ENCODE data around the gene CIPC.

CIPC gene

DNA sequence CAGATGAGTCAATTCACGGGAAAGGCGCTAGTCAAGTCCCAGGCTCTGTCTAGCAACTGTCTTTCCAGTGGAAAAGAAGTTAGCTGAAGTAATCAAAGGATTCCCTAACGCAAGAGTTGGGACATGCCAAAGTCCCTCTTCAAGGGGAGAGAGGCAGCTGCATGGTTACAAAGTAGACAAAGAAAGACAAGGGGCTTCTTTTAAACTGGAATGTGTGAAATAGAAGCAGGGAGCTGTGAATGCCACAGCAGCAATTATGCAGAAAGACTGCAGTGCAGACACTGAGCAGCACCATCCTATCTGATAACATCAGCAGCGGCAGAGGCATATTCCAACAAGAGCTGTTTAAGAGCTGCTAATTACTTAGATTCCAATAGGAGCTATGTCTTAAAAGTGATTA, 12.5 kb upstream of the CIPC start:
- H3K27me3 Mint-ChIP-seq, result peaks cover 3 to 10% of the 10 kb centered on the region in 2 donors
- no peaks in the 10 kb centered on the region for H3K9me3 Mint-ChIP-seq
- ATAC-seq (replicated peaks), result no peak
- H3K4me1 Mint-ChIP-seq, result no peaks in the 10 kb centered on the region
- H3K27ac Mint-ChIP-seq, result no peak overlapping the region
- no peaks in the 10 kb centered on the region for H3K36me3 Mint-ChIP-seq
- DNase-seq, result no peak
- H3K4me3 Mint-ChIP-seq, result no peak overlapping the region

DNA sequence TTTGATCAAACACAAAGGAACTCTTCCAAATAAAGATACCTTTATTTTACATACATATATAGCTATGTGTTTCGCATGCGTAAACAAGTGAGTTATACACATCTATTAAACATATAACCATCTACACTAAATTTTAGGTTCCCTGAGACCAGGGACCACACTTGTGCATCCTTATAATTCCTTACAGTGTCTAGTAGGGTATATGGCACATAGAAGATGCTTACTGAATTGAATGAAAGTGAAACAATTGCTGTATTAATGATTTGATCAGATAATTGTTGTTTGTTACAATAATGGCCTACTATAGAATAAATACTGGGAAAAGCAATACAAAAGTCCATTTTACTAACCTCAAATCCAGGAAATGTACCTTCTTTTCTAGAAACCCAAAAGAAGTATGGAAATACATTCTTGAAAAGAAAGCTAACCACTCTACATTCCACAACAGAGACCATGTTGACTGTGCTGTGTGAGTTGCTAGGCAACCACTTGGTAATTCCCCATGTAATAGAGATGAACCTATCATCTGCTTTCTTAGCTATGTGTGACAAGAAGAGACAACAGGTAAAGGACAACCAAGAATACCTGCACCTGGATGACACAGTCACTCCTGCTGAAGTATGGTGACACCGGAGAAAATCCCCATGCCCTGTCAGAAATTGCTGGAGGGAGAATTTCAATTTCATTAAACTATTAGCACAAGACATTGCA, 11.9 kb upstream of the CIPC start:
- H3K27ac Mint-ChIP-seq, result no peak overlapping the region

DNA sequence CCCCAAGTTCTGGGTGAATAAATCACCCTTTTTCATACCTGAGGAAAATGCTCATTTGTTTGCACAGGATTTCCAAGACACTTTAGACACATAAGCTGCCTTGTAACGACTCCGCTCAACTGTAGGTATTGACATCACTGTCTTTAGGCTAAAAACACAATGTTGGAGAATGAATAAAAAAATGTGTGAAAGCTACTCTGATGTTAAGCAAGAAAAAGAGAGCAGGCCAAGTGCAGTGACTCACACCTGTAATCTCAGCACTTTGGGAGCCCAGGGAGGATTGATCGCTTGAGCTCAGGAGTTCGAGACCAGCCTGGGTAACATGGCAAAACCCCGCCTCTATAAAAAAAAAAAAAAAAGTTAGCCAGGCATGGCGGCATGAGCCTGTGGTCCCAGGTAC, 11.1 kb upstream of the CIPC start:
- no peak overlapping the region for H3K27ac Mint-ChIP-seq

More for the DNA sequence above, 11.9 kb upstream of the CIPC start:
- Mint-ChIP-seq H3K27me3 (peaks cover 3 to 10% of the 10 kb centered on the region in 2 donors), H3K4me1 (no peaks in the 10 kb centered on the region), H3K9me3 (no peaks in the 10 kb centered on the region), H3K36me3 (no peaks in the 10 kb centered on the region), H3K4me3 (no peak overlapping the region)
- peak in 1 of 2 donors; percentile 78 for ATAC-seq (replicated peaks)
- DNase-seq, result no peak

DNA sequence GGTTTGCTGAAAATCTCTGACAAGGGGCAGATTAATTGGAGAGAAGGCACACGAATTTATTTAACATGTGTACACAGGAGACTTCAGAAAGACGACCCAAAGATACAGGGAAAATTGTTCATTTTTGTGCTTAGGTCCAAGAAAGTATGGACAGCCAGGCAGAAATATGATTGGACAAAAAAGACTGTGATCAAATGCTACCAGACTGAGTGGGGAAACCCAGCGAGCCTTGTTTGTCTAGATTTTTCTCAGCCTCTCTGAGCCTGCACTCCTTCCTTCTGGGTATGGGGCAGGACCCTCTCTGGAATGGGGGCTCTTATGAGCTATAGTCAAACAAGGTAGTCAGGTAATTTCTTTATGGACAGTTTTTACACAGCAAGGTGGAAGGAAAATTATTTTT, 10.4 kb upstream of the CIPC start:
- Mint-ChIP-seq H3K4me1 (no peaks in the 10 kb centered on the region), H3K27ac (peak overlapping the region; percentile 16)

More for the DNA sequence above, 11.1 kb upstream of the CIPC start:
- no peak for ATAC-seq (replicated peaks)
- H3K4me1 Mint-ChIP-seq, result no peaks in the 10 kb centered on the region
- no peak for DNase-seq
- peaks cover 4 to 5% of the 10 kb centered on the region in 2 donors for H3K36me3 Mint-ChIP-seq
- peaks cover 3 to 5% of the 10 kb centered on the region in 2 donors for H3K9me3 Mint-ChIP-seq
- peaks cover 3 to 10% of the 10 kb centered on the region in 2 donors for H3K27me3 Mint-ChIP-seq
- H3K4me3 Mint-ChIP-seq, result no peak overlapping the region

DNA sequence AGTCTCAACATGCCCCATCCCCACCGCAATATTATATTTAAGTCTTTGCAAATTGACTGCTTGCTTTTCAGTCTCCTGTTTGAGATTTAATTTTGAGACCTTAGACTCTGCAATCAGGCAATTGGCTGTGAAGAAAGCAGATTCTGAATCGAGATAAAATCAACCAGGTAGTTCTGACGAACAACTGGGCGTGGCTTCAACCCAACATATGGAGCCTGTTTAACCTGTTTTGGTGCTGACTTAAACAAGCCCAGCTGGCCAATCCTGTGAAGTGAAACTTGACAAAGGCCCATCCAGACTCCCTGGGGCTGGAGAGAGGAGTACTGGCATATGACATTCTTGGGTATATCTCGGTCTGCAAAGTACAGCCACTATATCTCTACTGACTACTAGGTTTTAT, 9.8 kb upstream of the CIPC start:
- ATAC-seq (replicated peaks), result no peak

More for the DNA sequence above, 10.4 kb upstream of the CIPC start:
- no peak for DNase-seq
- Mint-ChIP-seq H3K27me3 (peaks cover 3 to 10% of the 10 kb centered on the region in 2 donors), H3K9me3 (peaks cover 3 to 5% of the 10 kb centered on the region in 2 donors), H3K4me3 (no peak overlapping the region), H3K36me3 (peaks cover 4 to 5% of the 10 kb centered on the region in 2 donors)
- ATAC-seq (replicated peaks), result no peak

DNA sequence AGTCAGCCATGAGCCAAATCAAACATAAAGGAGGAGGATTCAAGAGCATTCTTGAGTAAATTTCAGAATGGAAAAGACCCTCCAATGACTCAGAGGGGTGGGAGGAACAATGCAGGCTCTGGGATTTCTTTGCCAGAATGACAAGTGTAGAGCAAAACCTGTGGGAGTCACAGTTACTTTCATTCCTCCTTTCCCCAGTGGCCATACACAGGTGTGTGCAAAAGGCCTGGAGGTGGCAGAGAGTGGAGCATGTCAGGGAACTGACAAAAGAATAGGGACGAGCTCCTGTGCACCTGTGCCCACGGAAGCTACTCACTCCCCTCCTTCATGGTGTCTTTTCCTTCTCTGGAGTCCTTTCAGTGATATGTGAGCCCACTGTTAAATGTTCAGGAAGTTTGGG, 9.4 kb upstream of the CIPC start:
- no peak overlapping the region for H3K4me3 Mint-ChIP-seq
- DNase-seq (no peak), ATAC-seq (replicated peaks) (no peak)
- peaks cover 3 to 5% of the 10 kb centered on the region in 2 donors for H3K9me3 Mint-ChIP-seq
- no peaks in the 10 kb centered on the region for H3K4me1 Mint-ChIP-seq
- no peak overlapping the region for H3K27ac Mint-ChIP-seq
- peaks cover 3 to 10% of the 10 kb centered on the region in 2 donors for H3K27me3 Mint-ChIP-seq
- peaks cover 4 to 5% of the 10 kb centered on the region in 2 donors for H3K36me3 Mint-ChIP-seq

More for the DNA sequence above, 9.8 kb upstream of the CIPC start:
- Mint-ChIP-seq H3K4me1 (no peaks in the 10 kb centered on the region), H3K27me3 (peaks cover 3 to 10% of the 10 kb centered on the region in 2 donors), H3K36me3 (peaks cover 4 to 5% of the 10 kb centered on the region in 2 donors), H3K27ac (no peak overlapping the region), H3K4me3 (no peak overlapping the region), H3K9me3 (peaks cover 3 to 5% of the 10 kb centered on the region in 2 donors)
- no peak for DNase-seq

DNA sequence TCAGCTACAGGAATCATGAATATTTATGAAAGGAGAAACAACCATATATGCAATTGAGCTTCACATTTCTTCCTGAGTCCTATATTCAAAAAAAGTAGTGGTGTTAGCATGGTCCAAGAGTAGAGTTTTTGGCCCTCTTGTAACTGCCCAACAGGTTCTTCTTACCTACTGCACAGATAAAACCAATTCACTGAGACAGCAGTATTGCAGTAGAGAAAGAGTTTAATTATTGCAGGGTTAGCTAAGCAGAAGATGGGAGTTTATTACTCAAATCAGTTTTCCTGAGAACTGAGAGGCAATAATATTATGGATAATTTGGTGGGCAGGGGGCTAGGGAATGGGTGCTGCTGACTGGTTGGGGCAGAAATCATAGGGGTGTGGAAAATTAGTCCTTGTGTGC, 6.5 kb upstream of the CIPC start:
- peaks cover 6 to 13% of the 10 kb centered on the region in 2 donors for H3K4me1 Mint-ChIP-seq
- ATAC-seq (replicated peaks) (no peak), DNase-seq (no peak)
- H3K27ac Mint-ChIP-seq, result peak overlapping the region; percentile 43
- H3K9me3 Mint-ChIP-seq, result peaks cover 3 to 5% of the 10 kb centered on the region in 2 donors
- H3K27me3 Mint-ChIP-seq, result peaks cover 0 to 10% of the 10 kb centered on the region in 2 donors
- H3K4me3 Mint-ChIP-seq, result no peak overlapping the region
- peaks cover 4 to 5% of the 10 kb centered on the region in 2 donors for H3K36me3 Mint-ChIP-seq

DNA sequence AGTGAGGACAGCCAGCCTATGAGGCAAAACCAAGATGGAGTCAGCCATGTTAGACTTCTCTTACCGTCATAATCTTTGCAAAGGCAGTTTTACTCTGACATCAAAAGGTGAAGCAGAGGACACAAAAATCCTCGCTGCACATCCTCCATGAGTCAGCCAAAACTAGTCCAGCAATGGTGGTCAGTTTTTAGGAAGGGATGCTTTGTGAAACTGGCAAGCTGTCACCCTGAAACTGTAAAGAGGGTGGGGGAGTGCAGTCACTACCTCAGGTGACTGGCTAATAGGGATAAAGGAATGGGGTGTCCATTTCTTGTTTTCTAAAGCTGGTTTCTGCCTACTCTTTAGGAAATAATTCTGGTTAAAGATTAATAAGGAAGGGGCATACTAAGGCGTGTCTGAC, 5.4 kb upstream of the CIPC start:
- peaks cover 3 to 5% of the 10 kb centered on the region in 2 donors for H3K9me3 Mint-ChIP-seq
- DNase-seq, result no peak
- ATAC-seq (replicated peaks), result no peak

DNA sequence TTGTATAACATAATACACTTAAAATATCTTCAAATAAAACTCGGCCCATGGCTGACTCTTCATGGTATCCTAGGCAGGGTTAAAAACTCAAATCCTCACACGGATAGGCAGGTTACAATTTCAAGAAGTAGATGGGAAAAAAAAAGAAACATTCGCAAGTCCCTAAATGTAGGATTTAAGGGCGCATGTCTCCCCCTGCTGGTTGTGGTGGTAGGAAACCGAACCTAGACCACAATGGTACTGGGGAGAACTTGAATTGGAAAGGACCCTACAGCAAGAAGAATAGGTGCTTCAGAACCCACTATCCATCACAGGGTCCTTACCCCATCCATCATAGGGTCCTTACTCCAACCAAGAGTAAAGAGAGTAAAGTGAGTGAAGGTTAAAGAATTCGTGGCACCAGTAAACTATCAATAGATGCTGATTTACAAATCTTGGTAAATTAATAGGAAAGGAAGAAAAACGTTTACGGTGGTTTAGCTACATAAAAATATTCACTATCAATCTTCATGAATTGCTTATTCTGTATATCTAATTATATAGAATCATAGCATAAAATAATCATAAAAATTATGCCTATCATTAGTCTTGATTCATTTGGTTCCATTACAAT, 3.3 kb upstream of the CIPC start:
- DNase-seq (peak; percentile 63), ATAC-seq (replicated peaks) (no peak)
- Mint-ChIP-seq H3K9me3 (peaks cover 3 to 5% of the 10 kb centered on the region in 2 donors), H3K36me3 (peaks cover 6 to 9% of the 10 kb centered on the region in 2 donors), H3K27me3 (no peaks in the 10 kb centered on the region), H3K4me3 (no peak overlapping the region), H3K4me1 (peaks cover 26 to 40% of the 10 kb centered on the region in 2 donors), H3K27ac (peak overlapping the region; percentile 9)

More for the DNA sequence above, 5.4 kb upstream of the CIPC start:
- peaks cover 4 to 5% of the 10 kb centered on the region in 2 donors for H3K36me3 Mint-ChIP-seq
- peaks cover 0 to 4% of the 10 kb centered on the region in 2 donors for H3K27me3 Mint-ChIP-seq
- no peak overlapping the region for H3K27ac Mint-ChIP-seq
- no peak overlapping the region for H3K4me3 Mint-ChIP-seq
- H3K4me1 Mint-ChIP-seq, result peaks cover 10 to 23% of the 10 kb centered on the region in 2 donors

DNA sequence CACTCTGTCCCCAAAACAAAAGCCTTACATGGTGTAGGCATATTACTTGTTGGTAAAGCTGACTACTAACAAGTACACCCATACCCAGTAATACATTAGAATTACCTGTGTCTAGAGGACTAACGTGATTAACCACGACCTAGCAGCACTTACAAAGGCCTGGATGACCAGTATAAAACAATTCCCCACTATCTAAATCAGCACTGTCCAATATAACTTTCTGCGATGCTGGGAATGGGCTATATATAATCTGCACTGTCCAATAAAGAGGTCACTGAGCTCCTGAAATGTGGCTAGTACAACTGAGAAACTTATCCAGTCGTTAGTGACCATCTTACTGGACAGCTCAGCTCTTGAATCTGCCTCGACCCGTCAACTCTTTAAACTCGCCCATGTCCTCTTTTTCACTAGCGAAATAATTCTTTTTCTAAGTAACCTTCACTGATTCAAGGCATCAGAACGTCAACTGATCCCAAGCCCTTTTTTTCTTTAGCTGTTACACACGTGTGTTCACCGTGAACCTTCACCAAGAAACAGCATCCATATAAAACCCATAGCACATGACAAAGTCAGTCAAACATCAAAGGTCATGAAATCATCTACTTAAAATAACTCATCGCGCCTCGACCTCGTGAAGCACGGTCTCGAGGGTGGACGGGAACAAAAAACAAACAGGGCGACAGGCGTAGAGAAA, 905 bp upstream of the CIPC start:
- Mint-ChIP-seq H3K4me1 (peaks cover 36 to 63% of the 10 kb centered on the region in 2 donors), H3K27ac (peak overlapping the region; percentile 99), H3K4me3 (peak overlapping the region; percentile 95 to 98), H3K27me3 (no peaks in the 10 kb centered on the region), H3K36me3 (peaks cover 2 to 4% of the 10 kb centered on the region in 2 donors), H3K9me3 (no peaks in the 10 kb centered on the region)
- no peak for DNase-seq
- peak in 1 of 2 donors; percentile 21 for ATAC-seq (replicated peaks)

DNA sequence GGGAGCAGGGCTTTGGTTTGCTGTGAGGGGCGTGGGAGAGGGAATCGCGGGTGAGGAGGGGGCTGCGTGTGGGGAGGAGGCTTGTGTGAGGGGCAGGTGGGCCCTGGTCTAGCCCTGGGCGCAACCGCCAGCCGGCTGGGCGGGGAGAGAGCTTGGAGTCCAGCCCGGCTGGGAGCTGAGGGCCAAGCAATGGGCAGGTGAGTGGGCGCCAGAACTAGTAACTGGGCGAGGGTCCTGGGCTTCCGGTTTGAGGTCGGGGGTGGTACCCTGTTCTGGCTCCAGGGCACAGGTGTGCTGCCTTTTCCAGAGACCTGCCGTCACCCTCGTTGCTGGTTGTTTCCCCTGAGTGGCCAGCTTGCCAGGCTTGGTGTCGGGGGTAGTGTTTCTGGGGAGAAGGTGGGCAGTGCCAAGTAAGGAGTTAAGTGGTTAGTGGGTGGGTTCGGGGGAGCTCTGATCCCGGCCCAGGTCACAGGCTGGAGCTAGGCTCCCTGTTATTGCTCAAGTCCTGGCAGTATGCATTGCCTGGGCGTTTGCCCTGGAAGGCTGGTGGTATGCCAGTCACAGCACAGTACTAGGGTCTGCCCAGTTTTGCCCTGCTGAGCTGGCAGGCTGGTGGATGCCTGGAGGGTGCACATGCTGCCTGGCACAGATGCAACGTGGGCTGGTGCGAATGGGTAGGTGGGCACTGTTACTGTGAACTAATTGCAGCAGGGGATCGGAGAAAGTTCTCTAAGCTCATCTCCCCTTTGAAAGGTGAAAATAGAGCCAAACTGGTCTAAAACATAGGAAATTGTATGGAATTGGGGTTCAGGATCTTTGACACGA, 683 bp downstream of the CIPC start:
- H3K4me1 Mint-ChIP-seq, result peaks cover 37 to 76% of the 10 kb centered on the region in 2 donors
- peak overlapping the region; percentile 95 to 98 for H3K4me3 Mint-ChIP-seq
- H3K27ac Mint-ChIP-seq, result peak overlapping the region; percentile 99
- H3K9me3 Mint-ChIP-seq, result no peaks in the 10 kb centered on the region
- DNase-seq (no peak), ATAC-seq (replicated peaks) (no peak)
- H3K27me3 Mint-ChIP-seq, result no peaks in the 10 kb centered on the region
- peaks cover 2 to 6% of the 10 kb centered on the region in 2 donors for H3K36me3 Mint-ChIP-seq

DNA sequence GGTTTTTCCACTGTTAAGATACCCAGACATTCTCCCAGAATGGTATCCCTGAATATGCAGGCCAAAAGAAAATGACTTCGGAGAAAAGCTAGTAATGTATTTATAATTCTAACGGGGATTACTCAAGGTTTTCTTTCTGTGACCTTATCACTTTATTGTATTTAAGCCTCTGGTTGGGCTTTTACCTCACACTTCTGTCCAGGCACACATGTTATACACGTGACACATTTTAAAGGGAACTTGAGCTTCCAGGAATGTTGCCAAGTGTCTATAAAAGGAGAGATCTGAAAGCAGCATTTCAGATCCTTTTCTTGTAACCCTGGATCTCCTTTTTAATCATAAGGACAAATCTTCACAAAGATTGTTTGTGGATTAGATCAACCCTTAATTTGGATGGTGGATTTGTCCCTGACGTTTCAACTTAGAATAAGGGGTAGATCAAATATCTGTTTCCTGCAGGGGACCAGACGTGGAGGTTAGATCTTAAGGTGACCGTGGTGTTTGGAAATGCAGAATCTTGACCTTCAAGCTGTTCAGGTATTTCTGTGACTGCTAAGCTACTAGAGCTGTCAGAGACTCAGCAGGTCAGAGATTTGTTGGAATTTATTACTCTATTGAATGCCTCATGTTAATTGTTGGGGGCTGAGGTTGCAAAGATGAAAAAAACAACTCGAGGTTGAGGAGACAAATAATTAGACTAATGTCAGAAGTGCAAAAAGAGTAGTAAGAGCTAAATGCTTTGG, 1.5 kb downstream of the CIPC start:
- H3K27ac Mint-ChIP-seq, result no peak overlapping the region
- DNase-seq (no peak), ATAC-seq (replicated peaks) (no peak)
- peaks cover 41 to 82% of the 10 kb centered on the region in 2 donors for H3K4me1 Mint-ChIP-seq
- H3K36me3 Mint-ChIP-seq, result peaks cover 2 to 13% of the 10 kb centered on the region in 2 donors
- H3K4me3 Mint-ChIP-seq, result peak overlapping the region; percentile 95 to 98
- H3K27me3 Mint-ChIP-seq, result no peaks in the 10 kb centered on the region
- H3K9me3 Mint-ChIP-seq, result no peaks in the 10 kb centered on the region

DNA sequence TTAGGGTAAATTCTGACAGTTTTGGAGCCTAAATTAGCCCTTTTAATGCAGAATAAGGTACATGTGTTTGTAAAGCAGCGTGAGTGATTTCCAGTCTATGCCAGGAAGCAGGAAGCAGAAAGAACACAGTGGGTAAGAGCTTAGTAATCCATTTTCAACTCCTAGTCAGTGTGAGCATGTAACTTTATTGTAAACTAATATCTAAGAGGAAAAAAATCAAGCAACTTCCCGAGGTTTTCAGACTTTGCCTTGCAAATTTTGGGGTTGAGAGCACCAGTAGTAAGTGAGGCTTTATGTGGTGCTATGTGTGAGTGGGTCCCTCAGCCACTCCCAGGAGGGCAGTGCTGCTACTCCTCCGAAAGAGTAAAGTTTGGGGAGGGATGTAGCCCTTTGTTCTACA, 2.9 kb downstream of the CIPC start:
- Mint-ChIP-seq H3K4me3 (no peak overlapping the region), H3K36me3 (peaks cover 2 to 14% of the 10 kb centered on the region in 2 donors), H3K27ac (no peak overlapping the region), H3K9me3 (no peaks in the 10 kb centered on the region), H3K4me1 (peaks cover 41 to 82% of the 10 kb centered on the region in 2 donors), H3K27me3 (no peaks in the 10 kb centered on the region)
- ATAC-seq (replicated peaks), result no peak
- no peak for DNase-seq
